ENCODE results near the gene STK32C.
"Not testable (repeated sequence)": the region's sequence is repeated elsewhere in the genome, so short reads cannot be mapped to it uniquely, and the experiment has no call there.

The STK32C gene

DNA sequence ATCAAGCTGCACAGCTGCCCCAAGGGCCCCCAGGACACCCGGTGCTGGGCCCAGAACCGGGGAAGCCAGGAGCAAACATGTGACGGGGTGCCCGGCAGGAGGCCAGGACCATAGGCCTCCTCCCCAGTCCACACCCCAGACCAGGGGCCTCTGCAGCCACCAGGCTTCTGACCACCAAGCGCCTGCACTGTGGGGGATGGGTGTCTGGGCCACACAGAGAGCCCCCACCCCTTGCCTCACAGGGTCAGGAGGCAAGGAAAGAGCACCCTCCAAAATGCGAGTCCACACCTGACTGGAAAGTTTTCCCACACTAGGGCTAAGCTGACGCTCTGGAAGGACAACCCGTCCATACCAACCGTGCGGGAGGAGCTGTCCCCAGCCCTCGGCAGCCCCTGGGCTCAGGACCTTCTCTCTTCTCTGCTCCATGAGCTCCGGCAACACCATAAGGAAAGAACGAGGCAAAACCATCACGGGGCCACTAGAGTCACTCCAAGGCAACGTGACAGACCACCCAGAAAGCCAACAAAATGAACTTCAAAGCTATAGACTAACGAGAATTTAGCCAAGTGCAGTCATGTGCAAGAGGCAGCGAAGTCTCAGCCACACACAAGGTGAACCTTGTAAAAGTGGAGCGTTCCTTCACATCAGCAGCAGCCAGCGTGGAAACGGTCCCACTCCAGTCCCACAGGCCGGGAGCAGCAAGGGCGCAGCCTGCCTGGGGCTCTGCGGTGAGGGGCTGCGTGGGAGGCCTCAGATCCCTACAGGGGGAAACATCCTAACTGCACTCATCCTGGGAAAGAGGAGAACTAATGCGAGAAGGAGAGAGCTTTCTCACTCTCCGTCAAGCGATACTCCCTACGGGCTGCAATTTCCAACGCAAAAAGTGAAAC, 5.1 kb downstream of the STK32C start:
- DNase-seq (ENCODE audit: low read depth in 2 of 2): no peak

DNA sequence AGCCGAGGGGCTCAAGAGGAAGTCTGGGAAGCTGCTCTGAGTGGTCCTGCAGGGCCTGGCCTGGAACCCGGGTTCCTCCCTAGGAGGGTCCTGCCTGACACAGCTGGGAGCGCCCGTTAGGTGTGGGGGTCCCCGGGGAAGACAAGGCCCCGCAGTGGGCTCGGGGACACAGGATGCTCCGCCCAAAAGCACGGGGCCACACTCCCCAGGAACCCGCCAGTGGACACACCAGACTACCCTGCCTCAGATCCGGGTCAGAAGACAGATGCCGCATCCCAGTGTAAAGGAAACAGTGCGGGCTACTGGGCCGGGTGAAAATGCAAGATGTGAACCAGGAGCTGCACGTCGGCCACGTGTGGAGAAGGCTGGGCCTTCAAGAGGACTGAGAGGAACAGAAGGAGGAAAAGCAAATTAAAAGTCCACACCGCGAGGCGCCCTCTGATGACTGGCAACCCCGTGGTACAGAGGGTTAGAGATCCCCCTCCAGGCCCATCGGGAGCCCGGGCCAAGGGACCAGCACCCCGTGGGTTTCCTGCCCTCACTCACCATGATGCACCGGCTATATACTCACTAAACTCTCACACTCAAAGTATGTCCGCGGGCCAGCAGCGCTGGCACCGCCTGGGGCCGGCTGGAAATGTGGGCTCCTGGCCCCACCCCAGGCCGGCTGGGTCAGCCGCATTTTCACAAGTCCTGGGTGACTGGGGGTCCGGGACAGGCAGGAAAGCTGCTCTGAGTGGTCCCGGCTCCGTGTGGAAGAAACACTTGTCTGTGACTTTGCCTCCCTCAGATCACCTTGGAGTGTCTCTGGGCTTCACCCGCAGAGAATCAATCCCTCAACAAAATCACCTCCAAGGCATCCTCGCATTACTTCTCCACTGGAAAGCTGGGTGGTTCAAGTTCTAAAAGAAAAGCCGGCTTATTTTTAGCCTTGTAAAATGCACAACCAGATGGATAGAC, 6.1 kb downstream of the STK32C start:
- DNase-seq (ENCODE audit: low read depth in 2 of 2): no peak

DNA sequence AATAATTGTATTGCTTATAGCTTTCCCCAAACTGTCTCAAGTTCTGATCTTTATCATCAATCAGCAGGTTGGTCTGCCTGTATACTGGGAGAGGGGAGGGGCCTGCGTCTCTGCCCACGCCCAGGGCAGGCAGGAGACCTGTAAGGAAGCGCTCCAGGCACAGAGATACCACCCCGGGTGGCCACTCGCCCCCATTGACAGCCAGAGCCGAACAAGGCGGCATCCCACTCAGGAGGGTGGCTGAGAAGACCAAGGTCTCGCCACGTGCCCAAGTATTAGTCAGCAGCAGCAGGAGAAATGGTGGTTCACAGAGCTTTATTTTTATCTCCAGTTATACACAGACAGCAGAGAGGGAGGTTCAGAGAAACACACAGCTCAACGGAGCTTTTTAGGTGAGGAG, 7.2 kb downstream of the STK32C start:
- DNase-seq (ENCODE audit: low read depth in 2 of 2): no peak

DNA sequence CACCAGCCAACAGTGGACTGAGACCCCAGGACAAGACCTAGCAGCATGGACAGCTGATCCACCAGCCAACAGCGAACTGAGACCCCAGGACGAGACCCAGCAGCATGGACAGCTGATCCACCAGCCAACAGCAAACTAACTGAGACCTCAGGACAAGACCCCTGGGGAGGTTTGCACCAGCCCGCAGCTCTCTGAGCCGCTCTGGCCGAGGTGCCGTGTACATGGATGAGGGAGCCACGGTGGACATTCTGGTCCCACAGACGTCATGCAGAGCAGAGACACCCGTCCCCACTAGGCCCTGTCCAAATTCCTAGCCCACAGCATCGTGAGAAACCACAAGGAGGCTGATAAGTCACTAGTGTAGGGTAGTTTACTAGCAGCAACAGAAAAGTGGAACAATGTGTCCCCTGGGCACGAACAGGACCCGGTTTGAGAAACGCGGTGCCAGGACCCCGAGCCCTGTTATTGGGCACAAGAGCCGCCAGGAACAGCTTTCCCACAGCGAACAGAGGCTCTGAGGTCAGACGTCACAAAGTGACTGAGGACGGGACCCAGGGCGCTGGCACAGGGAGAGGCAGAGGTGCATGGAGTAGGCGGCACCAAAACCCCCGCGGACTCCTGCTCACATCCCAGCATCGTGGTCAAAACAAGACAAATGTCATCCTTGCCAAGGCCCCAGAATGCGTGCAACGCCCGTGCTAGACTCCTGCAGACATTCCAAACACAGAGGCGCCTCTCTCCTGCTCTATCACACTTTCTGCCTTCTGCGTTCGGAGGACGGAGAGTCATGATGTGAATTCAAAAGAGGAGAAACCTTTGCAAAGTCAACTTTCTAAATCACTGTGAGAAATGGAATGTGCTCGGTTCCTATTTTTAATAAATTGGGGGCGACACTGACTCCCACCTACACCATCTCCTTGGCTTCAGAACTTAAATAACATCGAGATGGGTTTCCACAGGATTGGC, 8.1 kb downstream of the STK32C start:
- DNase-seq (ENCODE audit: low read depth in 2 of 2): no peak

DNA sequence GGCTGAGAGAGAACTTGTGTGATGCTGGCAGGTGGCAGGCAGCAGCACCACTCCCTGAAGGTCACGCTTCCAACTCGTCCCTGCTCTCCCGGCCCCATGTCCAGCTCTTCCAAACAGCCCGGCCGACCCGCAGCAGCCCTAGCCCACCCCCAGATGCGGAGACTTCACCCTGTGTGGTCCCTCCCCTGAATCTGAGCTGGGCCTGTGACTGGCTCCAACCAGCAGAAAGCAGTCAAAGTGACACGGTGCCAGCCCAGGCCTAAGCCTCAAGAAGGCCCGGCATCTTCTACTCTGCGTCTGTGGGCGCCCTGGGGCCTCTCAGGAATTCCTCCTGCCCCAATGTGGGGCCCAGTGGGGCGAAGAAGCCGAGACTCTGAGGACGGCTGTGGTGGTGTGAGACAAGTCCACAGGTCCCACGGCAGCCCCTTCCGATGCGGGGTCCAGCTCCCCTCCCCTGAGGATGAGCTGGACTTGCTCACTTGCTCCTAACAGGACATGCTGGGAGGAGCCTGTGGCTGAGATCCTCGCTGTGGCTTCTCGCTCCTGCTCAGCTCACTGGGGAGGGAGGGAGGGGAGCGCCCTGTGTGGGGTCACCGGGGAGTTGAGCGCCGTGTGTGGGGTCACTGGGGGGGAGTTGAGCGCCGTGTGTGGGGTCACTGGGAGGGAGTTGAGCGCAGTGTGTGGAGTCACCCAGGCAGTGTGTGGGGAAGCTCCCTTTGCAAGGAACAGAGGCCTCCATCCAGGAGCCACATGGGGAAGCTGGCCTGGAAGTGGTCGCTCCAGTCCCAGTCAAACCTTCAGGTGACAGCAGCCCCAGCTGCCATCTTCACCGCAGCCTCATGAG, 9.5 kb downstream of the STK32C start:
- no peak for DNase-seq (ENCODE audit: low read depth in 2 of 2)

DNA sequence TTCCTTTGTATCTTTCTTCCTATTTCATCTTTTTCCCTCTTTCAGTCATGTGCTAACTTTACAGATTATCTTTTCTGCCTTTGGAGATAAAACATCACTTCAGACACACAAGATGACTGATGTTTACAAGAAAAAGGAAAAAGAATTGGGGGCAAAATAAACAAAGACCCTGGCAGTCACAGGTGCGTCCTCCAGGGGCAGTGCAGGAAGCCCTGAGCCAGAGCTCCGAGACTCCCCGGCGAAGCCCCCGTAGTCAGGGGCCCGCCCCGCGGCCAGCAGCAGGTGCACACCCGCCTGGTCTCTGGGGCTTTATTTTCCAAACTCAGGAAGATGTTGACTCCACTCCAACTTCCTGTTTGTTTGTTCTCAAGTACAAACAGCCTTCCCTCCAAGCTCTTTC, 10.2 kb downstream of the STK32C start:
- no peak for DNase-seq (ENCODE audit: low read depth in 2 of 2)

DNA sequence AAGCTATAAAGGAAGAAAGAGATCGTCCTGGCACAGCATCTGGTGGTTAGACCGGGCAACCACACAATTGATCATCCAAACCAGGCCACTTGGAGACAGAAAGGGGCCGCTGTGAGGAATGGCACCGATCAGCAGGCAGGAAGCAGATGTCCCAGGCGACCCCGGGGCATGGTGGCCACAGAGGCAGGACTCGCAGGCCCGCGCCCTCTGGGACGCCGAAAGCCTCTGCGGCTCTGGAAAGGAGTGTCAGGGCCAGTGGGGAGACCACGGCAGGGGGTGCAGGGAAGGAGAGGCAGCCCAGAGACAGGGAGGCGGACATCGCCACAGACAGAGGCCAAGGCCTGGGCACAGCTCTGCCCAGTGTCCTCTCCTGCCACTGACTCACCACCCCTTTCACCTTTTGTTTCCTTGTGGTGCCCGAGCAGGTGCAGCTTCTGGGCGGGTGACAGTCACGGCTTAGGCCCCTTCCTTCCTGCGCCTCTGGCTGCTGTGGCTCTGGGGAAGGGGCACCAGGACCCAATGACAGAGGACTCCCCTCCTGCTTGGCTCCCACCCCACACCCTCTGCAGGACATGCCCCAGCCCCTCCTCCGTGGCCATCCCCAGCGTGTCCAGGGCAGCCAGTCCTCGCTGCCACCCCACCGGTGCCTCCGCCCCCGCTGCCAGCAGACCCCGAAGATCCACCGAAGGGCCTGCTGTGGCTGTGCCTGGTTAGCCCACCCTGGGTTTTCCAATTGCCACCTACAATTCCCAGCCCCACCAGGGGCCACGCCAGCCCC, 10.9 kb downstream of the STK32C start:
- DNase-seq (ENCODE audit: low read depth in 2 of 2): no peak

DNA sequence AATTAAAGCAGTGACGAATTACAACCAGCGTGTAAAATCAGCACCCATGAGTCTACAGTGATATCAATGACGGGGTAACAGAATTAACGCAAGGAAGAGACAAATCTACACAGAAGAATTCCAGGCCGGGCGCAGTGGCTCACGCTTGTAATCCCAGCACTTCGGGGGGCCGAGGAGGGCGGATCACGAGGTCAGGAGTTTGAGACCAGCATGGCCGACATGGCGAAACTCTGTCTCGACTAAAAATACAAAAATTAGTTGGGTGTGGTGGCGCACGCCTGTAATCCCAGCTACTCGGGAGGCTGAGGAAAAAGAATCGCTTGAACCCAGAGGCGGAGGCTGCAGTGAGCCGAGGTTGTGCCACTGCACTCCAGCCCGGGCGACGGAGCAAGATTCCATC, 12.3 kb downstream of the STK32C start:
- not testable (repeated sequence) for DNase-seq (ENCODE audit: low read depth in 2 of 2)

DNA sequence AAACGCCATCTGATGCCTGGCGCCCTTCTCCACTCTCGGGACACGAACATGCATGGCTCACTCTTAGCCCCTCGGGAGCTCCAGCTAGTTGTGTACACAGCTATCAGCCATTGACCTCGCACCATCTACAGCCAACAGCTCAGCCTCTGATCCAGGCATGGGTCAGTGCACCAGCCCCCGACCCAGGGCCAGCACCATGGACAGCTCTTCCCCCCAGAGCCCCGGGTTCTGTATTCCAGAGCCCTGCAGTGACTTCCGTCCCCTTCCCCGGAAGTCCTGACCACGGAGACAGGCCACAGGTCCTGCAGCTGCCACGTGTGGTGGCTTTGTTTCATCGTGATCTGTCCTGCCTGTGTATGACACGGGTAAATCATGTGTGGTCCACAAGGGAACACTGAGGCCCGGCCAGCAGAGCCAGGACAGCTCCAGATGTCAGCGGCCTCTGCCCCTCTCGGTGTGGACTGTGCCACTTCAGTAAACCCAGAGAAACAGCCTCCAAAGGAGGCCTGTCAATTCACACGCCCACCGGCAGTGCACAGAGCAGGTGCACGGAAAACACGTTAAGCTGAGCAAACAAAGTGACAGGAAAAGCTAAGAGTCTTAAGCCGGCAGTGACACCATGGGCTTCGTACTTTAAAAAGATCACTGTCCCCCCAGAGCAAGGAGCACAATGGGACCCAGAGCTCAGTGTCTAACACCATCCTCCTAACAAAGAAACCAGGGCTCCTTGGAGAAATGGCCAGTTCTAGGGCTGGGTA, 13.0 kb downstream of the STK32C start:
- no peak for DNase-seq (ENCODE audit: low read depth in 2 of 2)

DNA sequence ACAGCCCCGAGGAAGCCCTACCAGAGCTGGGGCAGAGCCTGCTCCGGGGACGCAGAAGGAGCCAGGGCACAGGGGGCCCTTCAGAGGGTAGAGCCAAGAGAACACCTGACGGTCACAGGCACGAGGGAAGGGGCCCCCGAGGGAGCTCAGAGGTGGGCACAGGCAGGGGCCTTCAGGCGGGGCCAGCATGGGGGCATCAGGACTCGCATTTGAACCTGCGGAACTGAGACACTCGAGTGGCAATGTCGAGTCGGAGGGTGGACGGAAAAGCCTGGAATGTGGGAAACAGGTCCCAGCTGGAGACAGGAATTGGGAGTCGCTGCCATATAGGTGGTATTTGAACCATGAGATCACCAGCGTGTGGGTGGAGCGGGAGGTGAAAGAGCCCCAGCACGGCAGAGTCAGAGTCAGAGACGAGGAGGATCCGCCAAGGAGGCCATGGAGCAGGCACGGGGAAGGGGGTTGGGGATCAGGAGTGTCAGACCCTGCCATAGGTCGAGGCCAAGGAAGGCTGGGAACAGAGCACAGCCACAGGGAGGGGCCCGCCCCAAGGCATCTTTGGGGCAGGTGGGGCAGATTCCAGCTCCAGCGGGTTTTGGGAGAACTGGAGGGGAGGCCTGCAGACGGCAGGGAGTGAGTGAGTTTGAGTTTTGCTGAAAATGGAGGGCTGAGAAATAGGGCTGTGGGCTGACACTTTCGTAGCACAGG, 13.8 kb downstream of the STK32C start:
- no peak for DNase-seq (ENCODE audit: low read depth in 2 of 2)

DNA sequence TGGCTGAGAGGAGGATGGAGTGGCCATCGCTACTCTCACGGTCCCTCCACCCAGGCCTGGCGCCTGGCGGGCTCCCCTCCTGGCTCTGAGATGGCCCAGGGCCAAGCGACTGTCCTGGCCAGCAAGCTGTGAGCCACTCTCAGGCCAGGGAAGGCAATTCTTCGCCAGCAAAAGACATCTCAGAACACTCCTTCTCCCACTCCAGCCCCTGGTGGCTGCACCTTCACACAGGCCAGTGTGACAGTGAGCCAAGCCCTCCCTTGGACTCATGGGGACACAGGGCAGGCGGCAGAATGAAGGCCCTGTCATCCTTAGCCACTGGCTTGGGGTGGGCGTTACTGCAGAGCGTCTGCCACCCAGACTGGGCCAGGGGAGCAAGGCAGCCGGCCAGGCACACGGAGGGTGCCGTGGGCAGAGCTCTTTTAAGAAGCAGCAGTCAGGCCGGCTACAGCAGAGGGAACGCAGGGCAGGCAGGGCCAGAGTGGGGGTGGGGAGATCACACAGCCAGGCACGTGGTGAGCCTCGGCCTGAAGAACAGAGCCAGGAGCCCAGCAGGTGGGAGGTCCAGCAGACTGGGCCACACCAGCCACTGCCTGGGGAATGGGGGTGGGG, 14.4 kb downstream of the STK32C start:
- no peak for DNase-seq (ENCODE audit: low read depth in 2 of 2)

DNA sequence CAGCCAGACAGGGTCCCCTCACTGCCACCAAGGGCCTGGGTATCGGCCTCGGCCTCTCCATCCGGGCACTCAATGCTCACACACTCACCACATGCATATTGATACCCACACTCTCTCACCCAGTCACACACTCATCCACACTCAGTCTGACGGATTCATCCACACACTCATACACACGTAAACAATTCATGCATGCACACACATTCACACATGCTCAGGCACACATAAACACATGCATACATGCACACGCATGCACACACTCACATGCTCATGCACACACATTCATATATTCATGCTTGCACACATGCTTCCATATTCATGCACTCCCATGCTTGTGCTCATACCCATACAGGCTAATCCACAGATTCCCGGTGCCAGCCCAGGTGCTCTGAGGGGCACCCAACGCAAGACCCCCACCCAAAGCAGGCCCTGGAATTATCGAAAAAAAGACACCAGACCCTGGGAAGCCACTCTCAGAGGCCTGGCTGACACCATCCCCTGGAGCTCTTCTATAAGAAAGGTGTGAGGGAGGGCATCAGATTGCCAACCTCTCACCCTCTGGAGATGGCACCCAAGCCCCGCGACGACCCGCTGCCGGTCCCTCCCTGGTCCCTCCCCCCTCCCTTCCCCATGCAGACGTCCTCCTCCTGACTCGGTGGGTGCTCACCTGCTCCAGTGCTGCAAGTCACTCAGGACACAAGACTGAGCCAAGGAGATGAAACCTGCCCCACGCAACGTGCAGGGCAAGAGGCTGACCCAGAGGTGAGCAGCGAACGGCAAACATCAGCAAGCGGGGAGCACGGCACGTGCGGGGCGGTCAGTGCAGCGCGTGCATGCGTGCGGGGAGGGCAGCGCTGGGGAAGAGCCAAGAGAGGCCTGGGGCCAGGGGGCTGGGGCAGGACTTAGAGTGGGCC, 15.2 kb downstream of the STK32C start:
- DNase-seq (ENCODE audit: low read depth in 2 of 2): no peak

DNA sequence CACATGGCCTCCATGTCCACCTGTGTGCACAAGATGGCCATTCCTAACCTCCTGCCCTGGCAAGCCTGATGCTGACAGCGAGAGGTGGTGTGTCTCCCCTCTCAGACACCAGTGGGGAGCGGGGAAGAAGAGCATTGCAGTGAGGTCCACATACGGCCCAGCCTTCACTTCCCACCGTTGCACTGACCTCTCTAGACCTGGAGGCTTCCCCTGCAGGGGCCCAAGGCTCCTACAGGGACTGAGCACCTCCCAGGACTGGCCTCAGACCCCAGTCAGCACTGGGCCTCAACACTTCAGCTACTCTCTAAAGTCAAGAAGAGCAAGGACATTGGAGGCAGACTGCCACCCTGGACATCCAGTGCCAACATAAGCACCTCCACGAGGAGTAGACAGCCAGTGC, 15.9 kb downstream of the STK32C start:
- DNase-seq (ENCODE audit: low read depth in 2 of 2): no peak

DNA sequence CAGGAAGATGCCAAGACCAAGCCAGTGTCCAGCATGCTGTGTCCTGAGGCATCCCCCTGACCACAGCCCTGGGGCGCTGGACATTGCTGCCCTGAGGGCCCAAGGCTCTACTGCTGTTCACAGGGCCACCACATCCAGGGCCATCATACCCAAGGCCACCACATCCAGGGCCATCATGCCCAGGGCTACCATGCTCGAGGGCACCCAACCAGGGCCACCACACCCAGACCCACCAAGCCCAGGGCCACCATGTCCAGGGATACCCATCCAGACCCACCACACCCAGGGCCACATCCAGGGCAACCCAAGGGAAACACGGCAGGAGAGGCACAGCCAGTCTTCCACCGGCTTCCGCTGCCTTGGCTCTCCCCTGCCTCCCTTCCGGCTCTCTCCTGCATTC, 17.1 kb downstream of the STK32C start:
- DNase-seq (ENCODE audit: low read depth in 2 of 2): no peak

DNA sequence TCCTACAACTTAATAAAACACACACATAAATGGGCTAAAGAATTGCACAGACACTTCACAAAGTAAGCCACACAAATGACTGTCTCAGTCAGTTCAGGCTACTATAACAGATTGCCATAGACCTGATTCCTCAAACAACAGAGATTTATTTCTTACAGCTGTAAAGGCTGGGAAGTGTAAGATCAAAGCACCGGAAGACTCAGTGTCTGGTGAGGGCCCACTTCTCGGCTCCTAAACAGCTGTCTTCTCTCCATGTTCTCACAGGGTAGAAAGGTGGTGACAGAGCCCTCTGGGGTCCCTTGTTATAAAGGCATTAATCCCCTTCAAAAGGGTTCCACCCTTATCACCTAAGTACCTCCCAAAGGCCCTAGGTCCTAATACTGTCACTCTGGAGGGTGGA, 18.3 kb downstream of the STK32C start:
- no peak for DNase-seq (ENCODE audit: low read depth in 2 of 2)

DNA sequence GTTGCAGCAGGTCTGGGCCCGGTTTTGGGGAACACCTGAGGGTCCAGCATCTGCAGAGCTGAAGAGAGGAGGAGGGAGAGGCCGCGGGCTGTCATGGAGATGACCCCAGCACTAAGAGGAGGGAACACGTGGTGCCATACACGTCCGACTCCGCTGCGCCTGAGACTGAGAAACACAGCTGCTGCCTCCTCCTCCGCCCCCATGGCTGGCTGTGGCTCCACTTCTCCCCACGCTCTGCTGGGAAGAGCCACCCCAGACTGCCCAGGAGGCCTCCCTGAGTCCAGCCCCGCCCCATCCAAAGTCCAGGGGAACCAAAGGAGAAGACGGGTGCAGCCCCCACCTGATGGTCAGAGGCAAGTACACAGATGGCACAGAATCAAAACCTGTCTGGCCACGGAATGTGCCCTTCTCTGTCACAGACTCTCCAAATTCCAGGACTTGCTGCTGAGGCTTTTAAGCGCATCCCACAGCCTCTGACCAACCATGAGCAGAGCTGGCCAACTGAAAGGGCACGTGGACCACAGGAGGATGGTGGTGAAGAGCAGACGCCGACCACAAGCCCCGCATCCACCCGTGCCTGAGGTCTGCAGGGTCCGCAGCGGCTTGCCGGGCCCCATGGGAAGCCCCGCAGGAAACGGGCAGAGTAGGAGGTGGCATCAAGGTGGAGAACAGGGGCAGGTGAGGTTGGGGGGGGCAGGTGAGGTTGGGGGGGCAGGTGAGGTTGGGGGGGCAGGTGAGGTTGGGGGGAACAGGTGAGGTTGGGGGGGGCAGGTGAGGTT, 24.0 kb downstream of the STK32C start:
- DNase-seq (ENCODE audit: low read depth in 2 of 2): no peak
